ENCODE measurements around the gene LYL1.

LYL1 gene

DNA sequence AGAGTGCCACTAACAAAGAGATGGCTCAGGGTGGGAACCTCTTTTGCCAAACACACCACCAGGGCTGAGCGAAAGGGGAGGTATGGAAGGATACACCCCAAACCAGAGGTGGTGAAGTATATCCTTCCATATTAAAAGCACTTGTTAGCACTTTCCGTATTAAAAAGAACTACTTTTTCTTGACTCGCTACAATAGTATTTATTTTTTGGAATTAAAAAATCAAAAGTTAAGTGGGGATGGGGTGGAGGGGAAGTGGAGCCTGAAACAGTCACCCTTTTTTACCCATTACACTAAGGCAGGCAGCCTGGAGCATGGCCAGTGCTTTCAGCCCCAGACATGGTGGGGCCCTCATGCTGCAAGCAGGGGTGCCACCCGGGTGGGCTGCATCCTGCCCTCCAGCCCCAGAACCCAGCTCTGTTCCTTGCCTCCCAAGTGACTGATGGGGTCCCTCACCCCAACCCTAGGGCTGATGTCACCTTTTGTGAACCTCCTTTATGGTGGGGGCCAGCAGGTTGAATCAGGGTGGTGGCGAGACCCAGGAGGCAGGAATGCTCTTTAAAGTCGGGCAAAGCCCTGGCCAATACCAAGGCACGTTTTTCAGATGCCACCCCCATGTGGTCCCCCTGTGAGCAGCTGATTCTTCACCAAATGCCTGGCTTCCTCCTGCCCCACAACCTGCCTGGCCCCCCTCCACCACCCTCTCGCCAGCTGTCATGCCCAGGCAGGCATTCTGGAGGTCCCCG is 31.0 kb downstream of the LYL1 start:
- DNase-seq = no peak

DNA sequence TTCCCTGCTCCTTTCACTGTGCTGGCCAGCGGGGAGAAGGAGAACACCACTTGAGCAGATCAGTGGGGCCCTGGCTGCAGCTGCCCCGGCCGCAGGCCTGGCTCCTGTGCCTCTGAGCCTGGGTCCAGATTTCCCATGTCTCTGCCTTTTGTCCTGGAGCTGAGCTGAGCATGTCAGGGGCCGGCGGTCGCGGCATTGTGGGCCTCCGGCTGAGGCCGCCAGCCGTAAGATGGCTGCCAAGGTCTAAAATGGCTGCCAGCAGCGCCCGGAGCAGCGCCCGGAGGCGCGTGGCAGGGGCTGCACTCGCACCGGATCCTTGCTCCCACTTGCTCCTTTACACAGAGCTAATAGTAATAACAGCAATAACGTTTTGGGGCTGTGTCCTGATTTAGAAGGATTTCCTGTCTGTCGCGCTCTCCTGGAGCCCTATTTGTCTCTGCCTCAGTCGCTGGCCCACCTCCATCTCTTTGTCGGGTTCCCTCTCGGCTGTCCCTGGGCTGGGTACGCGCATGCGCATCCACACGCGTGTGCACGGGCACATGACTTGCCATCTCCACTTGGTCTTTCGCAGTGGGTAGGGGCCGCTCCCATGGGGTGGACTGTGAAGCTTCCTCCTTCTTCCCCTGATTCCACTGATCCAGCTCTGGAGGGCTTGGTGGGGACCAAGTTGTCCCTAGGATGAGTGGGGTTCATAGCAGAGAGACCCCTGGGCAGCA is 32.1 kb downstream of the LYL1 start:
- DNase-seq = no peak

DNA sequence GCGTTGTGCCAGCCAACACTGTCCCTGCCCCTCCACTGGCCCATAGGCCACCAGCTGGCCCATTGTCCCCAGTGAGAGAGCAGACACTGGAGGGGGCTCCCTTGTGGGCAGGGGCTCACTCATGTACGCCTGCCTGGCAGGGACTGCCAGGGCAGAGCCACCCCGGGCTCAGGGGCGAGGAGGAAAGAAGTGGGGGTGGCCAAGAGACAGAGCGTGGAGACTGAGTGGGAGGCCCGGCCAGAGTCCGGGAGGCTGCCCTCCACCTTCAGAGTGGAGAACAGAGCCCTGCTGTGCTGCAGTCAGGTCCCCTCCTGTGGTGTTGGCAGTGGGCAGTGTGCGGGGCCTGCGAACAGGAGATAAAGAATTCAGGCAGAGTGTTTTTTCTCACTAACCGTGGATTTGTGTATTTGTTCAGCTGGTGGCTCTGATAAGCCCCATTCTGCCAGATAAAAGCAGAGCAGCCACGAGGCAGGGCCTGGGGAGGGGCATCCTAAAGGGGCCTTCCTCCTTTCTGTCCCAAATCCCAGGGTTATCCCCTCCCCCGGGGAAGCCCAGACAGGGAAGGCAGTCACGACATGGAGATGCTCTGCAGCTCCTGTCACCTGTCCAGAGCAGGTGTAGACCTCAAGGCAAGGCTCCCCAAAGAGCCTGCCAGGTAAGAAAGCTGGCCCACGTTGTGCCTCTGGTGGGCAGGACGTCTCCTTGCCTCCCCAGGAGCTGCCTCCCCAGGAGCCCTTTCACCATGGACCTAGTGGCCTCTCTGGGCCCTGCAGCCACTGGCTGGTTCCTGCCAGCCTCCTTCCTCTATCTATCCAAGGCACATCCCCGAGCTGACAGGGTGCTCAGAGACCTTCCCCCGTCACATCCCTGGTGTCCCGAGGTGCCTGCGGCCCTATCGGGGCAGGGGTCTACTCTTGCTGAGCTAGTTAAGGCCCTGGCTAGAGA is 33.0 kb downstream of the LYL1 start:
- DNase-seq = no peak

DNA sequence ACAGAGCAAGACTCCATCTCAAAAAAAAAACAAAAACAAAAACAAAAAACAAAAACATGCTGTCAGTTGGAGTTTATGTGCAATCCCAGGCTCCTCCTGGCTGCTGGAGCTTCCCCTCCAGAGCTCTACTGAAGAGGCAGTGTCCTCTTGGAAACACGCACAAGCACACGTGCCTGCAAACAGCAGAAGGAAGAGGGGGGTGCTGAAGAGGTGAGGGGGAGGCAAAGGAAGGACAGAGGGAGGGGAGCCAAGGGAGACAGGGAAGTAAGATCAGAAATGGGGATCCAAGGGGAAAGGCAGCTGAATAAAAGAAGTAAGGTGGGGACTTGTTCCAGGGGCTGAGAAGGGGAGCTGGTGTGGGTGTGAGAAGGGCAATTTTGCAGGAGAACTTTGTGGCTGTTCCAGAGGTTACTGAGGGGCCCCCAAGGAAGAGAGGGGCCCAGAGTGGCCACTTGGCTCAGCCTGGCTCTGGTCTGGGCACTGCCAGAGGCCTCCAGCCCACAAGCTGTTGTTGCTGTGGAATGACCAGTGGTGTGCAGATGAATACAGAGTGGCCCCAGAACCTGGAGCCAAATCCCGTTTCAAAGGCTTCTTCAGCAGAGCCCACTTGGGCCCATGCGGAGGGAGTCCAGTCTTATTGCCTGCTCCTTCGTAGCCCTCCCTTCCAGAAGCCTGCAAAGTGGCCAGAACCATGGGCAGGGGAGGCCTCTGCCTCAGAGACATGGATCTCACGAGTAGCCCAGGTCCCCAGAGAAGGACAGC is 34.4 kb downstream of the LYL1 start:
- DNase-seq = no peak

DNA sequence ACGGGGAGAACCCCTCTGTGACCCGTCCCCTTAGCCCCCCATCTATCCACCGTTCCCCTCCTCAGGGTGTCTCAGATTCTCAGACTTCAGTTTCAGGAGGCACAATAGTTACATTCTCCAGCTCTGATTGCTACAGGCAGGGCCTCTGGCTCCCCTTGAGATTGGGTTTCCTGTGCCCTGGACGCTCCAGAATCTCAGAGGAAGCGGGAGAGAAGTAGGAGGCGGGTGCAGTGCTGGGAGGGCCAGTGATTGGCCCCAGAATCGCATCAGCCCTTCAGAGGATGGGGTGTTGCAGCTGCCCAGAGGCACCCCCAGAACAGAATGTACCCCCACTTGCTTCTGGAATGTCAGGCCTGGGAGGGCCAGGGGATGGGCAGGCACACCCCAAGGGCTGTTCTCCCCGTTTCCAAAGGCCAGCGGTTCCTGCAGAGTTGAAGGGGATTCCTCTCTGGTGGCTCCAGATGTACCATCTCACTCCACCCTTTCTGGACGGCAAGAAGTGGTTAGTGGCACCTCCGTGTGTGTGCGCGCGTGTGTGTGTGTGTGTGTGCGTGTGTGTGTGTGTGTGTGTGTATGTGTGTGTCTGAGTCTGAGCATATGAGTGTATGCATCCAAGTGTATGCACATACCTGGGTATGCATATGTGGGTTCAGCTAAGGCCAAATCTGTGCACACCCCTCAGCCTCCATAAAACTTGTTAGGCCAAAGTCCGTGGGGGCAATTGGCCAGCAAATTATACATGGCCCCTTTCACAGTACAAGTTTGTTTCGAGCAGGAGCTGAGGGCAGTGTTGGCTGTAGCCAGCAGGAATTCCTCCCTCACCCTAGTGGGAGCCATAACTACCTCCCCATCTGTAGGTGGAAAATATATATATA is 35.5 kb downstream of the LYL1 start:
- DNase-seq = no peak

DNA sequence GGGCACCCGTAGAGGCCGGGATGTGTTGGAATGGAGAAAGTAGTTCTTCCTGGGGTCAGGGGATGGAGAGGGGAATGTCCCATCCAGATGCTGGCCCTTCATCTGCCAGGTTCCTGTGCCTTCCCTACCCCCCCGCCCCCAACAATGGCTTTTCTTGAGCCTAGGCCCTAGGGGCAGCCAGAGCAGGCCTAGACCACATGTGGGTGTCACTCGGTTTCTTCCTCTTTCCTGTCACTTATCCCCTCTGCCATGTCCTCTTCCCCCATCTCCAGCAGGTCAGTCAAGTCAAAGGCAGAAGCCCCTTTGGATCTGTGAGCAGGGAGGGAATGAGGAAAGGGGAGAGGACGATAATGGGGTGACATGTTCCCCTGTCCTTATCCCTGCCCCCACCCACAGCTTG is 36.4 kb downstream of the LYL1 start:
- no peak for DNase-seq

DNA sequence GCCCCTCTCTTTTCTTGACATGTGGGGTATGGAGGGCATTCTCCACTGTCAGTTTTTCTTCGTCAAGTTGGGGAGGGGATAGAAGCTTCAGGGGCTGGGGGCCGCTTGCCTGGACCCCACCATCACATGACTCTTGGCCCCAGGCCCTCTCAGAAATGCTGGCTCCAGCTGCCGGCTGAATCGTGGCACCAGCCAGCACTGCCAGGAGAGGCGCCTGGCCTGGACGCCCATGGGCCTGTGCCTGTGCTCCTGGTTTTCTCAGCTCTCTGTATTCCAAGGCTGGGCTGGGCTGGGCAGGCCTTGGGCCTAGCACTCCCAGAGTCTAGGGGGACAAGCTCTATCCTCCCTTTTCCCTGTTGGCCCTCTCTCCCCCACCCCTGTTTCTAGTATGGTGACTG is 38.6 kb downstream of the LYL1 start:
- DNase-seq = no peak

DNA sequence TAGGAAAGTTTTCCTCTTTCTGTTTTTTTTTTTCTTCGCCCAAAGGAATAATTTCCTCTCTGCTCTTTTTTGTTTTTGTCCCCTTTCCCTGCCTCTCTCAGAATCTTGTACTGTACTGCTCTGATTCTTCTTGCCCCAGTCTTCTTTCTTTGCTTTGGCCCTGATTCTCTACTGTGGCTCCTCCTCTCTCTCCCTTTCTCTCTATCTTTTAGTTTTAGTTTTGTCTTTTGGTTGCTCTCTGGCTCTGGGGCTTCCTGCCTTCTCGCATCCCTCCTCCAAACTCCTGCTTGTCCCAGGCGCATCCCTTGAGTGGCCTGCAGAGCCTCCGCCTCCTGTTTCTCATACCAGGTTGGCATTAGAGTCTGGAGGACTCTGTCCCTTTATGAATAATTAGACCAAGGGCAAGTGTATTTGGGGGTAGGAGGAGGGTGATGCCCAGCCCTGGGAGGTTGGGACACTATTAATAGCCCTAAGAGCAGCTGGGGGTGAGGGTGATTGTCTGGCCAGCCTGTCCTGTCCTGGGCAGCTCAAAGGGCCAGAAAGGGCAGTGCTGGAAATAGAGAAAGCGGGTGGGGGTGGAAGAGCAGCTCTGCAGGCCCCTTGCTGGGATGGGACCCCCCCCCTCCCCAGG is 39.1 kb downstream of the LYL1 start:
- no peak for DNase-seq

DNA sequence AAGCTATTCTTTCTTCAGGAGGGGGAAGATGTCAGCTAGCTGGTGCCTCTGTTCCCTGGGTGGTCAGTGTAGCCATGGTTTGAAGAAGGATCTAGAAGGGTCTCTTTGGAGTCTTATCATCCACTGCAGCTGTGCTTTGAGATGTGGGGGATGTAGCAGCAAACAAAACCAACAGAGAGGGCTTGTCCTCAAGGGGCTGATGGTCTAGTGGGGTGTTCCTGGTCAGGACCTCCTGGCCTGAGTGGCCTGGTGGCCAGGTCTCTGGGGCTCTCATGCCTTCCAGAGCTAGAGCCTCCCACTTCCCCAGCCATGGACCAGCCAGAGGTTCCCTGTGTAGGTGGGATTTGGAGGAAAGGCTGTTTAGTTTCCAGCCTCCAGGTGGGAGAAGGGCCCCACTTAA is 40.3 kb downstream of the LYL1 start:
- DNase-seq = no peak

DNA sequence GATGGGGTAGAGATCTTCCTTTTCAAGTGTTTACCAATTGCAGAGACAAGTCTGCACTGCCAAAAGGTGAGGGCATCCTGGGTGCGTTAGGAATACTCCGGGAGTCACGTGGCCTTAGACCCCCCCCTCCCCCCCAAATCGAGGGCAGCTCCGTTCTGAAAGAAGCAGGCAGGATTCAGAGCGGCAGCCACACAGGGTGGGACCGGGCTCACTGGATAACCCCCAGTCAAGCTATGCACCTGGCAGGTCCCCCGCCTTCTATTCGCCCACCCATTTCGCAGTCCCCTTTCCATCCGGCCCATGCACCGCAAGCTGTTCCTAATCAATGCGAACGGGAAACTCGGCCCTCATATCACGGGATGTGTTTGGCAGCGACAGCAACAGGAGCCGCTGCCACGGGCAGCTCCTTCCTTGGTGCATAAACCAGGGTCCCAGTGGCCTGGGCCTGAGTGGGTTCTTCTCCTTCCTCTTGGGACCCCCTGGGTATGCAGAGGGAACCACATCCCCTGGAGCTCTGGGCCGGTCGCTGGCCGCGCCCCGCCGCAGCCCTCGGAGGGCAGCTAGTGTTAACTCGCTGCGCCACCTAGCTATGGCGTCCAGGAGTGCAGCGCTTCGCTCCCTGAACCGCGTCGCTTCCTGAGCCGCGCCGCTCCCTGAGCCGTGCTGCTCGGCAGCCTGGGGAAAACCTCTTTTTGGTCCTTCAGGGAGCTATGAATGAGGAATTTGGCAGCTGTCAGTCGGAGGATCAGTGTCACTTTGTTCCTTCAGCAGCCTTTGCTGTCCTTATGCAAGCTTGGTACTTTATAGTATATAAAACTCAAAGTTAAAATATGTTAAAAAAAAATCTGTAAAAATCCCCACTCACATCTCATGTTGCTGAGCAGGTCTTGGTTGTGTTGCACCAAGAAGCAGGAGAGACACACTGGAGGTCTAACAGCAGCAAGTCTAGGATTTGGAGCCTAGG is 41.4 kb downstream of the LYL1 start:
- DNase-seq = no peak

DNA sequence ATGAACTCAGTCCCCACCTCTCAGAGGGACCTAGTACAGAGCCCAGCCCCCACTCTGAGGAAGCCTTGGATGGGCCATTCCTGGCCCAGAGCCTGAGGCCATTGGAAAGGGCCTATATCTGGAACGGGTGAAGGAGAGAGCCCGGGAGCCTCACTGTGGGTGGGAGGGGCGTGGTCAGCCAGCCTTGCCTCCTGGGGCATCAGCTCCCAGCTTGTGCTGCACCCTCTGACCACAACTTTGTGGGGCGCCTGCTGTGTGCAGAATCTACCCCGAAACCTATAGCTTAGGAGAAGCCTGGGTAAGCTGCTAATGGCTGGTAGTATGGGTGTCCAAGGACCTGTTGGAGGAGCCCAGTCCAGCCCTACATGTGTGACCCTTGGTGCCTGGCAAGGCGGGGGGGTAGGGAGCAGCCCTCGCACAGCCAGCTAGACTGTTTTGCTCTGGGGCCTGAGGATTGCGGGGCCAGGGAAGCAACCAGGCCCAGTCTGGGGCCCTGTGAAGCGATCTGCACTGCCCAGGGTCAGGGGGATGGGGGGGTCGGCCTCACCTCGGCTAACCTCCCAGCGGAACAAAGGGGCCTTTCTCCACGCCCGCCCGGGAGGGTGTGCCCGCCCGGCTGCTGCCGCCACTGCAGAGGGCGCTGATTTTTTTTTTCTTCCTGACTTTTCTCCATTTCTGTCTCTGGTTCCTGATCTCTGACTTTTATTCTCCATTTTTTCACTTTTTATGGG is 42.3 kb downstream of the LYL1 start:
- no peak for DNase-seq

DNA sequence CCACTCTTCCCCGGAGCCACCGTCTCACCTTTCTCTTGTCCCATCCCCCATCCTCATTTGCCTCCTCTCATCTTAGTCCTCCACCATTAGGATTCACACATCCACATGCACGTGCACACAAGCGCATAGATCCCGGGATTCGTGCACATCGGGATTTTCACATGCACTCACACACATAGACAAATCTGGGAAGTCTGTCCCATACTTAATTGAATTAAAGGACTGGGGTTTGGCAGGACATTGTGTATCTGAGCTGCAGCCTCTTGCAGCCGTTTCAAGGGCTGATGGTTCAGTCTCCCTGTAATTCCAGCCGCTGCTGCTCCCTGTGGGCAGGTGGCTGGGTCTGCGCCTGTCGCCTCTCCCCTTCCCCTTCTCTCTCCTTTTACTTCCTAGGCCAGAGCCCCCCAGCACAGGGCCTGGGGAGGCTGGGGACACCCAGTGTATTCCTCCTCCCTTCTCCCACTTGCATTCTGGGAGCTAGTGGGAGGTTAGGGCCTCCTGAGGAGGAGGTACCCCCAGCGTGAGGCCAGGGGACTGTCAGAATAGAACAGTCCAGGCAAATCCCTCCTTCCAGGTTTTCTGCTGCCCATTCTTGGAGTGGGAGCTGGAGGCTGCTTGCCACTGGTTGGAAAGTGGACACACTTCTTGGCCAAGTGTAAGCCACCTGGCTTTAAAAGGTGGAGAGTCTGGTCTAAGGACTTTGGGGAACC is 43.6 kb downstream of the LYL1 start:
- DNase-seq = no peak

DNA sequence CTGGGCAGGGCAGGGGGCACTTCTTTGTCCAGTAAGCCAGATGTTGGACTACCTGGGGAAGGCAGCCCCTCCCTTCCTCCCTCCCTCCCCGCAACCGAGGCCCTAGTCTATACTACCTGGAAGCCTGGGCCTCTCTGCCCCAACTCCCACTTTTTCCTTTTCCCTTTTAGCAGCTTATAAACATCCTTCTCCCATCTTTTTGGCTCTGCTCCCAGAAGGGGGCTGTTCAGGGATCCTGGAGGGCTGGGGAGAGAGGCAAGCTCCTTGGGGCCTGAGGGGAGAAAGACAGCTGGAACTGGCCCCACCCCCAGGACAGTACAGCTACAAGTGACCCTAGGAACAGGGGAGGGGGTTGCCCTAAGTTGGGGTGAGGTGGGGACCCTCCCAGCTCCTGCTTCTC is 44.9 kb downstream of the LYL1 start:
- DNase-seq = no peak

DNA sequence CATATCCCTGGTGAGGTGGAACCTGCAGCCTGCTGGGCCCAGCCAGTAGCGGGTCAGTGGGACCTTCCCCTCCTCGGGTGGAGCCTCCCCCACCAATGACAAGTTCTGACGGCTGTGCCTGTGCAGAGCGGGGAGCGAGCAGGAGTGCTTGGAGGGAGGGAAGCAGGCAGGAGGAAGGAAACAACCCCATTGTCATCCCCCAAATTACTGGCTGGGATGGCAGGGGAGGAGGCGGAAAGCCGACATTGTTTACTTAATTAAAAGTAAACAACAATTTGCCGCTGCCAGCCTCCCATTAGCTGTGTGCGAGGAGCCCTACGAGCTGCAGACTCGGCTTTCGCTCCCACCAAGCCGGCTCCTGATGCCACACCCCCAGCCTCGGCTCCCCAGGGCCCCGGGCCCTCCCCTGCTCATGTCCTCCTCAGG is 45.5 kb downstream of the LYL1 start:
- no peak for DNase-seq

DNA sequence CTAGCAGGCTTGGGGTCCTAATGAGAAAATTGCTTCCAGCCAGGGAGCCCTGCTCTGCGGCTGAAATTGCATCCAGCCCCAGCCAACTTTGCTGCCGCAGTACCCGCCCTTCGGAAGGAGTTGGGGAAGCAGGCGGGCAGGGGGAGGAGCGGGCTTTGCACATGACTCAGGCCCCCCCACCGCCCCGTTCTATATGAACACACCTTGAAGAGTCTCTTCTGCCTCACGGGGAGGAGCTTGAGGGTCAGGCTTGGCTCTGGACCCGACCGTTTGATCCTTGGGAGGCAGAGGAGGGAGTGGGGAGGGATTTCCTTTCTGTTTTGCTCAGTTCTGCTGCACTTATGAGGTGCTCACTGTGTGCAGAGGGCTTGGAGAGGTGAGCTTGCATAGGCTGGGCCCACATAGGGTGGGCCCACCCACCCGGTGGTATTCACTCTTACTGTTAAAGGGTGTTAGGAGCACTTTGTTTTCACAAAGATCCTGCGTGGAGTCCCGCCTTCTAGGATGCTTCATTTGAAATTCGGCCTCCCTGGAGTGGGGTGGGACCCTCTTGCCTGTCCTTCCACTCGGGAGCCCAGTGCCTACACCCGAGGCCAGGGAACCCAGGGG is 46.5 kb downstream of the LYL1 start:
- DNase-seq = no peak

DNA sequence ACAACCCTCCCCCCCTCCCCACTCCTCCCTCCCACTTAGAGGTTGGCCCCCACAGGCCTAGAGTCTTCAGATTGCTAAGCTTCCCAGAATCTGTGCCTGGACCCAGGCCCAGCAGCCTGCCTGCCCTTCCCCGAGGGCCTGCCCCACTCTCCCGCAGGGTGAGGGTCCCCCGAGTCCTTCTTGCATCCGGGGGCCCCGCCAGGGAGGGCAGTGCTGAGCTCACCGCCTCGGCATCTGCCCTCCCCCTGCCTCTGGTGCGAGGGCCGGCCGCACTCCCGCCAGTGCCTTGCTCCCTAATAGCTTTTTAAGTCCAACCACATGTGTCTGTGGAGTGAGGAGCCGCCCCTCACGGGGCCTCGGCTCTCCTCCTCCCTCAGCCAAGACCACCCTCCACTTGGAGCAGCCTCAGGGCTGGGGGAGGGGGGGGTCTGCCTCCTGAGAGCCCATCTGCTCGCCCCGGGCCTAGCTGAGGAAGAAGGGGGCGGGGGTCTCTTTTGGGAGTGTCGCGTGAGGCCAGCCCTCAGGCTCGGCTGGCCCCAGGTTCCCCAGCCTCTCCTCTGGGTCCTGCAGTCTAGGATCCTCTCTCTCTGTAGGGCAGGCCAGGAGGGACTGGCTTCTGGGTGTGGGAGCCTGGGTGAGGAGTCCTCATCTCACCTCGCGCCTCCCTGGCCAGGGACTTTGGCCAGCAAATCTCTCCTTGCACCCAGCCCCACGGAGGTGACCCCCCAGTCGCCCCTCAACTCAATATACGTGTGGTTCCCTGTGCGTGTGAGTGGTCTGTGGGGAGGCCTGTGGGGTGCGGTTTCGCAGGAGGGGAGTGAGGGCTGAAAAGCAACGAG is 47.2 kb downstream of the LYL1 start:
- DNase-seq = no peak

DNA sequence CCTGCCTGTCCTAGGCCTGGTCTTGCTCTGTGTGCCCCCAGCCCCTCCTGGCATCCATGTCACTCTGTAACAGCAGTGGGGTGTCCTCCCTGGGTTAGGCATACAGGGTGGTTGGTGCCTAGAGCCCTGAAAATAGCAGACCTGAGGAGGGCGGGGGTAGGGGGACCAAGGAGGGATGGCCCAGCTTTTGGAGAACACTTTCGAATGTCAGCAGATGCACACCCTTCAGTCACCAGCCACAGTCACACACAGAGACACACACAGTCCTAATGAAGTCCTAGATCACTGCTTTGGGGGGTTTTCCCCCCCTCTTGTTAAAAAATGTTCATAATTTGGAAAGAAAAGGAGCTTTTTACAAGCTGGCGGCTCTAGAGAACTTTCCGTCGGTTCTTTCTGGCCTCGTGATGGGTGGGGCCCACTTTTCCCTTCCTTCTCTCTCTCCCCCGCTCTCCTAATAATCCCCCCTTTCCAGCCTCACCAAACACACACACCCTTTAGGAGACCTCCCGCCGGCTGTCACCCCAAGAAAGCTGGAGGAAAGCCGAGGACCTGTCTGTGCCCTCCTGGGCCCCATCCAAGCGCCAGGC is 47.9 kb downstream of the LYL1 start:
- no peak for DNase-seq

Measured in NCI-H187 treated with DMSO at 0.1 percent for 48 hours (cell line).